ENCODE results near the gene TTC33.
"Not testable (repeated sequence)": the region's sequence is repeated elsewhere in the genome, so short reads cannot be mapped to it uniquely, and the experiment has no call there.

TTC33 gene

GRCh38 chr5:40605295-40605958 lies 150.3 kb downstream of the TTC33 start:
- no peak overlapping the region for H3K4me3 ChIP-seq (ENCODE audit: low read length)
- TF ChIP-seq, protein P1, sequence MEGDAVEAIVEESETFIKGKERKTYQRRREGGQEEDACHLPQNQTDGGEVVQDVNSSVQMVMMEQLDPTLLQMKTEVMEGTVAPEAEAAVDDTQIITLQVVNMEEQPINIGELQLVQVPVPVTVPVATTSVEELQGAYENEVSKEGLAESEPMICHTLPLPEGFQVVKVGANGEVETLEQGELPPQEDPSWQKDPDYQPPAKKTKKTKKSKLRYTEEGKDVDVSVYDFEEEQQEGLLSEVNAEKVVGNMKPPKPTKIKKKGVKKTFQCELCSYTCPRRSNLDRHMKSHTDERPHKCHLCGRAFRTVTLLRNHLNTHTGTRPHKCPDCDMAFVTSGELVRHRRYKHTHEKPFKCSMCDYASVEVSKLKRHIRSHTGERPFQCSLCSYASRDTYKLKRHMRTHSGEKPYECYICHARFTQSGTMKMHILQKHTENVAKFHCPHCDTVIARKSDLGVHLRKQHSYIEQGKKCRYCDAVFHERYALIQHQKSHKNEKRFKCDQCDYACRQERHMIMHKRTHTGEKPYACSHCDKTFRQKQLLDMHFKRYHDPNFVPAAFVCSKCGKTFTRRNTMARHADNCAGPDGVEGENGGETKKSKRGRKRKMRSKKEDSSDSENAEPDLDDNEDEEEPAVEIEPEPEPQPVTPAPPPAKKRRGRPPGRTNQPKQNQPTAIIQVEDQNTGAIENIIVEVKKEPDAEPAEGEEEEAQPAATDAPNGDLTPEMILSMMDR (conservative IDR thresholded peaks at IDR 0.05; ENCODE audit: low read length) = no peak
- DNase-seq (ENCODE audit: low read depth) = peak; percentile 29

DNA sequence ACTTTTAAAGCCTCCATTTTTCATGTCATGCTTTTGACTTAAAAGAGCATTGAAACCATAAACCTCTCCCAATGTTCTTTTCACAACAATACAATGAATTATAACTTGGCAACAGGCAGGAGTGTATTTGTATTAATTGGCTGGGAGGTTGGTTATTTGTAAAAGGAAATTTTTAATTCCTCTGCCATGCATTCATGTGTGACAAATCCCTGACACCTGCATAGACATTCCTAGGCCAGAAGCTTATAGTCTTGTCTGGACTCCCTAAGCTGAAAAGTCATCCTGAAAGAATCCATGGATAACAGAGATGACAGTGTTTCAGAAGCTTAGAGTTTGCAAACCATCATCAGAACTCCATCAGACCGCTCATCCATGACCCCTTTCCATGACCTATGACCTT lies 152.4 kb downstream of the TTC33 start:
- no peak overlapping the region for H3K4me3 ChIP-seq (ENCODE audit: low read length)
- DNase-seq (ENCODE audit: low read depth) = peak; percentile 54
- TF ChIP-seq, protein P1 (conservative IDR thresholded peaks at IDR 0.05; ENCODE audit: low read length) = no peak

DNA sequence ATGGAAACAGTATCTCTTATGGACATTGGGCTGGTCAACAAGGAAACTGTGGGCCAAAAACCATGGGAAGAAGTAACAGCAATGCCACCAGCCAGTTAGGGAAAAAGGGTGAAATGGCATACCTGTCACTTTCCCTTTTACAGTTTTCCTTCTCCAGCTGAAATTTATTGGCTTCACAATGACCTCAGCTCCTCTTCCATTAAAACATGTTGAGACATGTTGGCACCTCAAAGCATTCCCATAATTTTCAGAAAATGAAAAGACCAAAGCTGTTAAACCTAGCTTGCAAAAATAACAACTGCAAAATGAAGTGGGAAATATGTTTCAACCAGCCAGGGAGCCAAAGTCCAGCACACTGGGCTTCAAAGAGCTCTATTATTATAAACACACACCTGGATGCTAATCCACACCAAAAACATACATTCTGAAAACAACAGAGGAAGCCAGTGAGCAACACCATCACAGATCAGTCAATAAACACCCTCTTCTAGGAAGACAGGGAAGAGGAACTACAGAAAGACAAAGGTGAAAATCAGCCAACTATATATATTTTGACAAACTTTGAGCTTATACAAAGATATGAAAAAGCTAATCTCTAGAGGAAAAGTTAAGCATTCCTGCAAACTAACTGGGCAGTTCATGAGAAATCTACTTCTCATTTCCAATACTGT lies 154.4 kb downstream of the TTC33 start:
- H3K4me3 ChIP-seq (ENCODE audit: low read length) = no peak overlapping the region
- DNase-seq (ENCODE audit: low read depth) = no peak
- TF ChIP-seq, protein P1 (conservative IDR thresholded peaks at IDR 0.05; ENCODE audit: low read length) = no peak

DNA sequence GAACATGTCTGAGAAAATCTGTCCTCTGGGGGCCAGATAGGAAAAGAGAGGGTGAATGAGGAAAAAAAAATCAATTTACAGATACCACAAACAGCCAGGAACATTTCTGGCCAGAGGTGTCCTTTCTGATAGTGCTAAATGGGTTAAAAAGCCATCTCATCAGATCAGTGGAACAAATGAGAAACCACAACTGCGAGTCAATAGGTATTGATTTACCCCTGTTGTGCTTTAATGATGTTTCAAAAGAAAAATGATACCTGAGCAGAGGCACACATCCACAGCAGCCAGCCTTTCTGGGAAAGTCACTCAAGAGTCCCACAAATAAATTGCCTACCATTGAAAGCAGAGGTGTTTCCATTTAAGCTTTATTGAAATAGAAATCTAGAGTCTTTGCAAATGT lies 155.4 kb downstream of the TTC33 start:
- TF ChIP-seq, protein P1 (conservative IDR thresholded peaks at IDR 0.05; ENCODE audit: low read length) = no peak
- DNase-seq (ENCODE audit: low read depth) = no peak
- H3K4me3 ChIP-seq (ENCODE audit: low read length) = no peak overlapping the region

- DNase-seq (ENCODE audit: low read depth) = no peak
- H3K4me3 ChIP-seq (ENCODE audit: low read length) = no peak overlapping the region
- TF ChIP-seq, protein P1 (conservative IDR thresholded peaks at IDR 0.05; ENCODE audit: low read length) = no peak
These were observed 156.1 kb downstream of the TTC33 start for GRCh38 chr5:40599676-40600075.

DNA sequence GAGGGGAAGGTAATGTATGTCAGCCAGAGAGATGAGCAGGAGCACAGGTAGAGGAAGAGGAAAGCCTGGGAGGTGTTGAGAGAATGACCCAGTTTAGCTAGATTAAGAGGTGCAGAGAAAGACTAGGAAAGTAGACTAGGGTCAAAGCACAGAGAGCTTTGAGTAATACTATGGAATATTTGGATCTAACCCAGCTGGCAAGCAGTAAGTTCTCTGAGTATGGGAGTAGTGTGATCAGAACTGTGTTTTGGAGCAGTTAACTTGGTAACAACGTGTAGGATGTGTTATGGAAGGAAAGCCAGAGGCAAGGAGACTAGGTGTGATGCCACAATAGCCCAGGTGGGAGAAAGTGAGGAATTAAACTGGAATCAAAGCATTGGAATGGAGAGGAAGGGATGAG lies 160.9 kb downstream of the TTC33 start:
- no peak overlapping the region for H3K4me3 ChIP-seq (ENCODE audit: low read length)
- TF ChIP-seq, protein P1 (conservative IDR thresholded peaks at IDR 0.05; ENCODE audit: low read length) = no peak
- peak; percentile 17 for DNase-seq (ENCODE audit: low read depth)

DNA sequence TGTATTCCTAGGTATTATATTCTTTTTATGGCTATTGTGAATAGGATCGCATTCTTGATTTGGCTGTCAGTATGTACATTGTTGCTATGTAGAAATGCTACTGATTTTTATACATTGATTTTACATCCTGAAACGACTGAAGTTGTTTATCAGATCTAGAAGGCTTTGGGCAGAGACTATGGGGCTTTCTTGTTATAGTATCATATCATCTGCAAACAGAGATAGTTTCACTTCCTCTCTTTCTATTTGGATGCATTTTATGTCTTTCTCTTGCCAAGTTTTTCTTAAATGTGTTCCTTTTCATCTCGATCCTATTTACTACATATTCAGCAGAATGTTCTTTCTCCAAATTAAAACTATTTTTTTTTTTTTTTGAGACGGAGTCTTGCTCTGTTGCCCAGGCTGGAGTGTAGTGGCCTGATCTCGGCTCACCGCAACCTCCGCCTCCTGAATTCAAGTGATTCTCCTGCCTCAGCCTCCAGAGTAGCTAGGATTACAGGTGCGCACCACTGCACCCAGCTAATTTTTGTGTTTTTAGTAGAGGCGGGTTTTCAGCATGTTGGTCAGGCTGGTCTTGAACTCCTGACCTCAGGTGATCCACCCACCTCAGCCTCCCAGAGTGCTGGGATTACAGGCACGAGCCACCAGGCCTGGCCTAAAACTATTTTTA lies 163.9 kb downstream of the TTC33 start:
- not testable (repeated sequence) for DNase-seq (ENCODE audit: low read depth)

More for the DNA sequence above, 163.9 kb downstream of the TTC33 start:
- not testable (repeated sequence) for H3K4me3 ChIP-seq (ENCODE audit: low read length)

Data from AG10803 (cell line).